ENCODE data around the gene UBE2O.

Gene UBE2O

DNA sequence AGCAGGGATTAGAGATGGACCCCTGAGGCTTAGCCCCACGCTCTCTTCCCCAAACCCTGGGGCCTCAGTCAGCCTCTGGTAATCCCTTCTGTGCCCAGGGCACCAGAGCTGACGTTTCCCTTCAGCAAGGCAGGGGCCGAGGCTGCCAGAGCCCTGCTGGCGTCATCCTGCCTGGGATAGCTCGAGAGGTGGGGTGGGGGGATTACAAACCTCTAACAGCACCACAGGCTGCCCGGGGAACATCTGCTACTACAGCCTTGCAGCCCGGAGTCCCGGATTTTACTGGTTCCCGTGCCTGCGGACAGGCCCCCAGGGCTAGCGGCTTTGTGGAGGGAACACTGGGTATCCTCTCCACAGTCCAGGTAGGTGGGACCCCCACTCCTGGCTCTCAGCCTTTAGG is 14.4 kb upstream of the UBE2O start, which contains the start of gene AANAT:
Gene AANAT, plus strand, starts transcription at position 238 of the 400 bp plus-strand sequence. CDS start 1,144 bp downstream, outside the sequence.
- DNase-seq (ENCODE audit: low read depth in 2 of 2) = no peak

DNA sequence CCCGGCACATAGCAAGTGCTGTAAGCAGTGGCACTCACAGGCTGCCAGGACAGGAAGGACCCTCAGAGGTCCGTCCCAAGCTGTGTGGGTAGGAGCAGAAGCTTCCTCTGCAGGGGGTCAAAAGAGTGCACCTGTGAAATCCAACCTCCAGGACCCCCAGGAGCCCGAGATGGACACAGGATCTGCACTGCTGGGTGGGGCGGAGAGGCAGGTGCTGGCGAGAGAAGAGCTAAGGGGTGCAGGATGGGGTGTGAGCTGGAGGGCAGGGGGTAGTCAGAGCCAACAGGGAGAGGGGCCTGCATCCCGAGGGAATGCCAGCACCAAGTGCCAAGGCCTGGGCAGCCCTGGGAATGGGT is 13.8 kb upstream of the UBE2O start:
- no peak for DNase-seq (ENCODE audit: low read depth in 2 of 2)

DNA sequence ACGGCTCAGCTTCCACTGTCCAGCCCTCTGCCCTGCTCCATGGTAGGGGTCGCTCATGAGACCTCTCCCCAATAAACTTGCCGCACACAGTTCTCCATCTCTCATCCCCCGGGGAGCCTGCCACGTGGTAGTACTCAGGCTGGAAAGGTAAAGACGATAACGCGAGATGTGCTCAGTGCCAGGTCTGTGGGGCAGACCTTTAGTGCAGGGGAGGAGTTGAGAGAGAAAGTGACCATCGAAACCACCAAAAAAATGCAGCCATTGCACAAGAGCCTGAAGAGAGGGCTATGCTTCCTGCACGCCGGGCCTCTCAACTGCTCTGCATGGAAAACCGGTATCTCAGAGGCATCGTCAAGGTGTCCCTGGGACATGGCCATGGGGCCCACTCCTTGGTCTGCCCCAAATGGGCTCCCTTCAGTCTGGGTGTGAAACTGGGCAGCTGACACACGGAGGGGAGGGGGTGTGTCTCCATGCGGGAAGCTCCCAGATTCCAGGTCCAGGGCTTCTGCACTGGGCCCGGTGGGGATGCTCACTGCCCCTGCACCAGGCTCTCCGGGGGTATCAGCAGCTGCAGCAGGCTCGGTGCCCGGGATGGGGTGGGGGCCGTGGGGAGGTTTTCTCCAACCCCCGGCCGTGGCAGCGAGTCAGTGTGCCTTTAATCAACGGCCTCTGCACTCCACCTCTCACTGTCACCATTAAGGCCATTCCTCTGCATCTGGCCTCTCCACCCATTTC is 9.8 kb upstream of the UBE2O start:
- no peak for DNase-seq (ENCODE audit: low read depth in 2 of 2)

DNA sequence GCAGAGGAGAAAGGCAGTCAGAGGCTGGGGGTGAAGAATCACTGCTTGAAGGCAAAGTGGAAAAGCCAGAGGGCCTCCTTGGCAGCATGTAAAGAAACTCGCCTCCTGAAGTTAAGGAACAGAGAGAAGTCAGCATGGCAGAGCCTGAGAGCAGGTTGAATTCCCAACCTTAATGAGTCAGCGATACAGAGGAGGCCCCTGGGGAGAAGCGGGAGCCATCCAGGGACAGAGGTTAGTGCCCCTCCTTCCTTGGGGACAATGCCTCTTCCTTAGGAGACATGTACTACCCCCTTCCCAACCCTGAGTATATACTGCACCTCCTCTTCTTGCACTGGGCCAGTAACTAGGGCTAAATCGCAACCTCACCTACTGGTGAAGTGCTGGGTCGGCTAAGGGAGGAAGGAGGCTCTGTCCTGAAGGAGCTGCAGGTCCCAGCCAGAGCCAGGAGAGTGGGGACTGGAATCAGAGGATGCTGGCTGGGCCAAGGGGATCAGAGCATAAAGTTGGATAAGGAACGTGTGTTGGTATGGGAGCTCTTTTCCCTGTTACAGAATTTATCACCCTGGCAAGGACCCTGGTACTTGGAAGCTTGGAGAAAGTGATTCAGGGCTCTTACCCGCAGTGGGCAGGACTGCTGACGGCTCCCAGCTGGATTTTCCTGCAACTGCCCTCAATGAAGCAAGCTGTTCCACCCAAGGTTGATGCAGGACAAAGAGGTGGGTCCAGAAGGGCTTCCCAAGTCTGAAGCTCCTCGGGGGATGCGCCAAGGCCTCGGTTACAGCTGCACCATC is 9.0 kb upstream of the UBE2O start:
- no peak for DNase-seq (ENCODE audit: low read depth in 2 of 2)

DNA sequence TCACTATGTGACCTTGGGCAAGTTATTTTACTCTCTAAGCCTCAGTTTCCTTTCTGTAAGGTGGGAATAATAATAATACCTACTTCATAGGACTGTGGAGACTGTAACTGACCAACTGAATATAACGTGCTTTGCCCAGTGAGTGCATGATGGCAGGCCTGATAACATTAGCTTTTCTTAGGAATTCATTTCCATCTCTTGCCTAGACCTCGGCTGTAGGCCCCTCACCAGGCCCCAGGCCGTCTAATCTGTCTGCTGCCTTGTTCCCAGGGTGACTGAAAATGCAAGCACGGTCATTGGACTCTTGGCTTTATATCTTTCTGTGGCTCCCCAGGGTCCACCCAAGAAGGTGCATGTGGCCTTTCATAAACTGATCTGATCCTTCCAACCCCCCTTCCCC is 6.7 kb upstream of the UBE2O start:
- no peak for DNase-seq (ENCODE audit: low read depth in 2 of 2)

DNA sequence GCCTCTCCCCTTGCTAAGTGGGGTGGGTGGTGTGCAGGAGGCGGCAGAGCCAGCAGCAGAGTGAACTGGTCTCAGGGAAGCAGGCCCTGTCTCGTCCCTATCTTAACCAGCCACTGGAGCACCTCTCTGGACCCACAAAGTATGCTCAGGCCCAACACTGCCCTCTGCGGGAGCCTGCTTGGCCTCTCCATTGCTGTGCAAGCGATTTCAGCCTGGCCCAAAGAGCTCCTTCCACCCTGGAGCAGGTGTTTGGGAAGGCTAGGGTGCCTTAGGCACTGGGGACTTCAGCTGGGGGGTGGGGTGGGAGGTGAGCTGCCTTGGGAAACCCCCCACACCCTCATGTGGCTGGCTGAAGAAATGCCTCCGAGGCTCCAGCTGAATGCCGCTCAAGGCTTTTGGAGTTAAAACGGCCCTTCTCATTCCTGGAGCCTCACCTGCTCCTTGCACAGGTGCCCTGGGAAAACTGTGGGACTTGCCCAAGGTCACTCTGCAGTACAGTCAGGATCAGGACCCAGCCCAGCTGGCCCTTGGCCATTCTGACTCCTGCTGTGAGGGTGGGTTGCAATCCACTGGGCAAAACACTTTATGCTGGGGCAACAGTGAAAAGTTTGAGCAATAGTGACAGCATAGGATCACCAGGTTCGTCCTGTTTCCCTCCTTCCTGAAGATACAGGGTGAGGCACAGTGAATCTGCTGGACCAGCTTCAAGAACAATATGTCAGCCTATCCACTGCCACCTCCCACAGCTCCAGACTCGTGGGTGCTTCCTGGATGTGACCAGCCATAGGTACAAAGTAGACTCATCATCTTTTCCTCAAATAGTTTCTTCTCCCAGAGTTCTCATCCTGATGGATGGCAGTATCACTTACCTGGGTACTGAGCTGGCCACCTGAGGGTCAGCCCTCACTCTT is 5.9 kb upstream of the UBE2O start:
- DNase-seq (ENCODE audit: low read depth in 2 of 2) = no peak

DNA sequence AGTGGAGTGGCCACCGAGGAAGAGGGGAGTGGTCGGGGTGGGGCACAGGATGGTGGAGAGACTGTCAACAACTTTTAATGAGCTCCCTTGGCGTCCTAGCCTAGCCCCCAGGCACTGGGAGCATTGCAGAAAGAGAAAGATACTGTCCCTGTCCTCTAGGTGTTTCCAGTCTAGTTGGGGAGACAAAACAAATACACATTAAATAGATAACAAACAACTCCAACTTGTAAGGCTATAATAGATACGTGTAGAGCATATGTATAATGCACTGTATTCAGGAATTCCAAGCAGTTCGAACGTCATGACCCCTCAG is 435 bp upstream of the UBE2O start:
- no peak for DNase-seq (ENCODE audit: low read depth in 2 of 2)

DNA sequence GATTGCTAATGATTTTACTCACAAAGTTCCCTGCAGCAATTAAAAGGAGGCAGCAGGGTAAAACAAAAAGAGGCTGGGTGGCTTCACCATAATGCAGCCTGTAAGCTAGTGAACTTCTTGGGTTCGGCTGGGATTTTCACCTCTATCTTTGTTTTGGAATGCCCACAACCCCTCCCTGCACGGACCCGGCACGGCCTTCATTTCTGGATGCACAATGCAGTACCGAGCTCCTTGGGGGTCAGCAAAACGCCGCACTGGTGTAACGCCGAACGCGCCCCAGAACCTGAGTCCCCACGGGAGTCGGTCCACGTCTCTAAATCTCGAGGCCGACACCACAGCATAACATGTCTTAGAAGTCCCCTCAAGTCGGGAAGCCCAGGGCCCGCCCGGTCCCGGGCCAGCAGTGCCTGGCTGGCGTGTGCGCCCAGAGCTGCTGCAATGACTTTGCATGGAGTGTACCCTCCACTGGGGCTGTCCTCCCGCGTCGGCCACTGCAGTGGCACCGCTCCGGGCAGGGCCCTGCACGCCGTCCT is 759 bp downstream of the UBE2O start:
- DNase-seq (ENCODE audit: low read depth in 2 of 2) = no peak

DNA sequence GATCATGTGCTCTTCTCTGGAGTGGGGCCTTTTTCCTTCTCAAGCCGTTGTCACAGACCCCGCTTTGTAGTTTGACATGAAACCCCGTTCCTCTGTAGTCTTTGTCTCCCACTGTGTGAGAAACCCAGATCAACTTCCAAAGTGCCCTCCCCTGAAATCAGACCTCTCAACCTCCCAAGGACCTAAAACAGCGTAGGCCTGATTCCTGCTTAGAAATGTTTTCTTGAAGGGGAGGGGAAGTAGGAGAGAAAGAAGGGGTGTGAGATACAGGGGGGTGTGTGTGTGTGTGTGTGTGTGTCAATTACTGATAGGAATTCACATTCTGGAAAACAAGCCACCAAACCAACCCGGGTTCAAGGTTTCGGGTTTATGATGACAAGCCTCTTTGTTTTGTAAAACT is 1.4 kb downstream of the UBE2O start:
- no peak for DNase-seq (ENCODE audit: low read depth in 2 of 2)

DNA sequence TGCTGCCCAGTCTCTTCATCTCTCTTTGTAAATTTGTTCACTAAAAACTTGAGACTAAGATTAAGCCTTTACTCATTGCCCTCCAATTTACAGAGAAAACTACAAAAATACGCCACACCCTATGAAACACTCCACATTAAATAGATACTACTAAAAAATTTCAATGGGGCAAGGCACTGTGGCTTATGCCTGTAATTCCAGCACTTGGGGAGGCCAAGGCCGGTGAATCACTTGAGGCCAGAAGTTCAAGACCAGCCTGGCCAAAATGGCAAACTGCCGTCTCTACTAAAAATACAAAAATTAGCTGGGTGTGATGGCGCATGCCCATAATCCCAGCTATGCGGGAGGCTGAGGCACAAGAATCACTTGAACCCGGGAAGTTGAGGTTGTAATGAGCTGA is 3.8 kb downstream of the UBE2O start:
- DNase-seq (ENCODE audit: low read depth in 2 of 2) = no peak

DNA sequence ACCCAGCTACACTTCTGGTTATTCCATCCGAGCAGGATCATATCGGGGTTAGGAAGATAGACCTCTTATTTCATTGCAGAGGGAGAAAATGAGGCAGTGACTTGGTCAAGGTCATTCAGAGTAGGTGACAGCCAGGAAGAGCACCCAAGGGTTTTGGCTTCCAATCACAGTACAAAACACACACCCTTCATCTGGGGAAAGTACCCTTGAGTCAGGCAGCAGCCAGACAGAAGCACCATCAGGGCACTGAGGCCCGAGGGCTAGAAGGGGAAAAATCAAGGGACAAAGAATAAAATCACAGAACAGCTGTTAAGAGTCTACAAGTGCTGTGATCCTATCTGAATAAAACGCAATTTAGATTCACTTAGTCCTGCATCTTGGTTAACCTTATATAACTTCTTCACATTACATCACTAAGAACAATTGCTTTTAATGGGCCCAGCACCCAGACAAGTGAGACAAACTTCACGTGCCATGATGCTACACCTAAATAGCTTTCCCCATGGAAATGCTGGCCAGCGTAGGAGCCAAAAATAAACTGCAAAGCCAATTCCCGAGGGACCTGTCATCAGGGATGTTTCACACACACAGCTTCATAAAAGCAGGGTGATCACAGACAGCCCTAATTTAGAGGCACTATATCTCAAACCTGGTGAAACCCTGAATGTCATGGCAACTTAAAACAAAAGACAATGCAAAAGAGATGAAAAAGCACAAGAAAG is 4.9 kb downstream of the UBE2O start:
- DNase-seq (ENCODE audit: low read depth in 2 of 2) = no peak

DNA sequence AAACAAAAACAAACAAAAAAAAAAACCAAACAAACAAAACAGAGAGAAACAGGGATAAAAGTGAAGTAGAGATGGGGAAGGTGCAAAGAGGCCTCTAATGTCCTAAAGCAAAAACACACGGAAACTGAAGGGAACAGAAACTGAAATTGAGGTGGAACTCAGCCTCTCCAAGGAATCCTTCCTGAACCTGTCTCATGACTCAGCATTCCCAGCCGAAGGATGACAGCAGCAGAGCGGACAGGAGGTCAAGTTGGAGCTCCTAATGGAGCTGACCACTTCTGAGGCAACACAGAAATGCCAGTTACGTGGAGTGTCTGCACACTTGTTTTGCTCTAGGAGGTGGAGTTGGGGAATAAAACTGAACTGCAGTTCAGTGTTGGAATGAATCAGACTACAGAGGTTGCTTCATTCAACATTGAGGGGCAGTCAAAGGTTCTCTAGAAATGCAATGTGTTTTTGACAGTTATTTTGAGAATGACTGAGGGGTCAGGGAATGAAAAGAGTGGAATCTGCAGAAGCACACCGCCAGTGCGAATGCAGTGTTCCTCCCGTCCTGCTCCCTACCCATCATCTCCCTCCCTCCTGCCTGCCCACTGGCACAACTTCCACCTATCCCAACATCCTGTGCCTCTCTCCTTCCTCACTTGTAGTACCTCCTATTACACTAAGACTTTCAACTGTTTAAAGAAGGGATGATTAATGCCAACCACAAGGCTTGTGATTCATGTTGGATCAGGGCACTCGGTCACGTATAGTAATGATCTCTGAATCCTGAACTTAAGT is 6.3 kb downstream of the UBE2O start:
- no peak for DNase-seq (ENCODE audit: low read depth in 2 of 2)

DNA sequence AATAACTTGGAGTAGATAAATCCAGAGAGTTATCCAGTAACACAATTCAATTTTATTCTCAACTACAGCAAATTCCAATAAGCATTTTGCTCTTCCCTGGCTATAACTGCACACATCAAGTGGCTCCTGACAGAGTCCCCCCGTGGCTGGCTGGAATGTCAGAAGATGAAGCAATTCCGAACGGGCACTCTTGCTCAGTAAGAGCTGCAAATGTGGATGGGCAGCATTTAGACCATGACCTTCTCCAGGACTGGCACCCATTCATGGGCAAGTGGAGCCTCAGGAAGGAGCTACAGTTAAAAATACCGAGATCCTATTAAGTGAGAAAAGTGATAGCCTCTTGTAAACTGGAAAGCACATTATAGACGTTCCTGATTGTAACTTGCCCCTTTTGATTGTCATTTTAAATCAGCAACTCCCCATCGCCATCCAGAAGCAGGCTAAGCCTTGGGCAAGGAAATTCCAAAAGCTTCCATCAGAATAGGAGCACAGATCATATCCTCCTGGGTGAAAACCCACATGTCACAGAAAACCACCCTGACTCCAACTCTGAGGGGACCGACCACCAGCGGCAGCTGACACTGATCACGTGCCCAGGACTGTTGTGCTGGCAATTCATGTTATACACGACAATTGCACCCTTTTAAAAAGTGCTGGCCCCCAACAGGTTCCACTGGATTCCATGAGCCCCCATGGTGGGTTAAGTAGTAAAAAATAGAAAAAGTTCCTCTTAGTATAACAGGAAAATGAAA is 7.1 kb downstream of the UBE2O start:
- no peak for DNase-seq (ENCODE audit: low read depth in 2 of 2)

DNA sequence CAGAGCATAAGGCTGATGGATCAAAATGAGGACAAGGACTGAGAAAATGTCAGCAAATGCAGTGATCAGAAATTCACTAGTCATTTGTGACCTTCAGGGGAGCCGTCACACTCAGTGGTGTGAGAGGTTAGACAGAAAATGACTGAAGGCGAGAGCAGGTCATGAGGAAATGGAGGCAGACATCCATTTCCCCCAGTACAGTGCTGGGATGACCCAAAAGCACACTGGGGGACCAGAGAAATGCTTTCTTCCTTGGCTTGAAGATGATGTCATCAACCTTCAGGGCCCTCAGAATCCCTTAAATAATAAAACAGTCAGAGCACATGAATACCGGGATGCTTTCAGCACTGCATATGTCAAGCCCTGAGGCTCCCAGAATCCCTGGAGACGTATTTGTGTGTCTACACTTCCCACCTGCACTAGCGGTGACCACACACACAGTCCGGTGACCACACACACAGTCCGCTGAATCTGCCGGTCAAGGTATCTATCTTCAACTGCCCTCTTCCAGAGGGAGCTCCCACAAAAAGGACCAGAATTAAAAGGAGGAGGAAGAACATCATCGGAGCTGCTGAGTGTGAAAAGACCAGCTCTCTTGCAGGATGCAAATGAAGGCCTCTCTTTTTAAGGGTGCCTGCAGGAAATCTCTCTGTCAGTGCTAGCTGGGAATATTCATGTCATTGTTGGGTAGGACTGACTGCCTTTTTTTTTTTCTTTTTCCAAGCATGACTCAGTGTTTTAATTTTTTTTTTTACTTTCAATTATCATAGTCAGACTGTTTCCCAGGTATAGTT is 8.2 kb downstream of the UBE2O start:
- no peak for DNase-seq (ENCODE audit: low read depth in 2 of 2)

DNA sequence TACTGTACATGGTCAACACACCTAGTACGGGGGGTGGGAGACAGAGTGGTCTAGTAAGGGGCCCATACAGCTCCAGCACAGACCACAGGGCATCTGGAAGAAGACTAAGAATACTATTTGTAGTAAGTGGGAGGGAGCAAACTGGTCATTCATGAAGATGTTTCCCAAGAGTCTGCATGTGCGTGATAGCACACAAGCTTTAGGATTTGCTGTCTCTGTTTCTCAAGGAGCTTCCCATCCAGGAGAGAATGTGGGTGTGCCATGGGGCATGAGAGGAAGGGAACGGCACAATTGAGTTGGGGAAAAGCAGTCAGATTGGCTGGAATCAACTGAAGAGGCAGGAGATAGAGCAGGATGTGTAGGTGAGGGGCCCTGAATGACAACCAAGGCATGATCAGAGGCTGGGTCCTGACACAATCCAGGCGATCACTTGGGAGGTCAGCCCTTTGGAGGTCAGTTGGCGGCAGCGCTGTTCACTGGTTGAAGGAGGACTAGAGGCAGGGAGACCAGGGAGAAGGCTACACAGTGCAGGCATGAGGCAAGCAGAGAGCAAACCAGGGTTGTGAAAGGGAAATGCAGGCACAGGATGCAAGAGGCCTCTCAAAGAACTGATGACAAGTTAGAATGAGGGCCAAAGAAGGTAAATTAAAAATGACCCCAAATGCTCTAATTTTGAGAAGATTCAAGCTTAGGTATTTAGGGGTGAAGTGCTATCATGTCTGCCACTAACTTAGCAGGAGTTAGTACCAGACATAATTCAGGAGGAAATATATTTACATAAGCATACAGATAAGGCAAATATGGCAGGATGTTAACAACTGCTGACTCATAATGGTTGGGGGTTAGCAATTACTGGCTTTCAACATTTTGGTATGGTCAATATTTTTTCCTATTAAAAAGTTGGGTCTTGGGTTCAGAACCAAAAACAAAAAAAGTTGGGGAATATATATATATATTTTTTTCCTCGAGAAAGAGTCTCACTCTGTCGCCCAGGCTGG is 10.3 kb downstream of the UBE2O start:
- DNase-seq (ENCODE audit: low read depth in 2 of 2) = no peak

DNA sequence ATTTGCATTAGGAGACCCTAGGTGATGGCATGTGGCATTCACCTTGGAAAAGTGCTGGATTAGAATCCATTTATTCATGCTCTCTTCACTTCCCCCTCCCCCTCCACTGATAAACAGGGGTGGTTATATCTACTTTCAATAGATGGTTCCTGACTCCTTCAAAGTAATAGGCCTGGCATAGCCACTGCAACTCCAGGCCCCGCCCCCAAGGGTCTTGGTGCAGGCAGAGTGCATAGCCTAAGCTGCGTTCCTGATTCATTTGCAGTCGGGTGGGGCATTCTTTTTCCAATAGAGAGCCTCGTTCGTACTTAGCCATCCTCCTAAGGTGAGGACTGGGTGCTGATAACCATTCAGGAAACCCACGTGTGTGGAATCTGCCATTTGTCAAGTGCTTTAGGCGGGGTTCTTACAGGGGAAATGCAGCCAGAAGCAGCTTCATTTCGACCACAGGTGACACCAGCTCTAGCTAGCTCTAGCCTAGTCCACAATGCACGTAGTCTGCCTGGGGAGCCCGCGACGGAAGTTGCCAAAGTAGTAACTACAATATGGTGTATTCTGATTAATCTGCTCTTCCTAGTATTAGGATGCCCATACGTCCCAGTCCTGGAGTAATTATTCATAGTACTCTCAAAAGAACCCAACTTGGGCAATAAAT is 11.1 kb downstream of the UBE2O start:
- DNase-seq (ENCODE audit: low read depth in 2 of 2) = no peak

DNA sequence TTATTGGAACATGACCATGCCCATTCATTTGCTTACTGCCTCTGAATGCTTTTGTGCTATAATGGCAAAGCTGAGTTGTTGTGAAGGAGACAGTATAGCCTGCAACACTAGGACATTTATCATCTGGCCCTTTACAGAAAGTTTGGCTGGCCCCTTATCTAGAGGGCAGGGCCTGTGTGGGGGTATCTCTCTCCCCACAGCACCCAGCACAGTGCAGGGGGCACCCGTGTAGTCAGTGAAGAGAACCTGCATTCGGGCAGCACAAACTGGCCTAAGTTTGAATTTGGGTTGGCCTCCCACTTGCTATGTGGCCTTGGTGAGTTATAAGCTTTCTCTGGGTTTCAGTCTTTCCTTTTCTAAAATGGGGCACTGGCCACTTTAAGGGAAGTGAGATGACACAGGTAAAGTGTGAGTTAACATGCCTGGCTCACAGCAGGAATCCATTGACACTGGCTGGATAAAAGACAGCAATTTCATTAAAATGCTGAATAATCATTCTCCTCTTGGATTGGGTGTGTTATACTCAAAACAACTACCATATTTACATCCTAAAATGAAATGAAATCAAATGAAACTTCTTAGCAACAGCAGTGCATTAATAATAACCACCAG is 12.1 kb downstream of the UBE2O start:
- no peak for DNase-seq (ENCODE audit: low read depth in 2 of 2)
